PFSK-1 (cell line): ENCODE measurements around the gene ZBTB25.

Experiments
- FOXP2 ChIP-seq: optimal IDR thresholded peaks from 2 replicates; pipeline ENCODE3; 2011; ENCODE audit warnings: borderline replicate concordance, control low read depth, inconsistent platforms; ENCODE audit not compliant: insufficient read depth; ENCODE audit errors: extremely low read length, extremely low read depth
- POLR2AphosphoS5 ChIP-seq: IDR thresholded peaks from 2 replicates; pipeline ENCODE4 v1.6.1; 2012; ENCODE audit warnings: low read depth, mild to moderate bottlenecking, control low read depth, low read length, moderate library complexity
- REST ChIP-seq, 2 experiments: IDR thresholded peaks; 2 replicates each; pipeline versions ENCODE4 v1.6.1 to v1.8.0; 2011 to 2012; ENCODE audit warnings: low read depth in 2 of 2, low read length in 2 of 2, control low read depth in 1 of 2, inconsistent platforms in 1 of 2, mild to moderate bottlenecking in 1 of 2, moderate library complexity in 1 of 2; ENCODE audit not compliant: insufficient read depth in 1 of 2
- SIN3A ChIP-seq: IDR thresholded peaks from 2 replicates; pipeline ENCODE4 v1.6.1; 2012; ENCODE audit warnings: mild to moderate bottlenecking, low read length, moderate library complexity, borderline replicate concordance; ENCODE audit not compliant: insufficient read depth
- TAF1 ChIP-seq: IDR thresholded peaks from 2 replicates; pipeline ENCODE4 v1.6.1; 2012; ENCODE audit warnings: low read length, control low read depth, borderline replicate concordance; ENCODE audit not compliant: insufficient read depth

ZBTB25 gene

GRCh38 chr14:64502456-64502855 is 1.2 kb downstream of the ZBTB25 start:
- TF ChIP-seq TAF1 = no peak
- no peak for TF ChIP-seq REST (IDR thresholded peaks at IDR 0.05; ENCODE audit: insufficient read depth in 1 of 2, low read depth in 2 of 2, low read length in 2 of 2)
- TF ChIP-seq FOXP2 = no peak
- TF ChIP-seq SIN3A = no peak
- no peak for TF ChIP-seq POLR2AphosphoS5

GRCh38 chr14:64501411-64502171 is 2.0 kb downstream of the ZBTB25 start:
- TF ChIP-seq SIN3A = no peak
- no peak for TF ChIP-seq REST (IDR thresholded peaks at IDR 0.05; ENCODE audit: insufficient read depth in 1 of 2, low read depth in 2 of 2, low read length in 2 of 2)
- TF ChIP-seq FOXP2 = no peak
- TF ChIP-seq POLR2AphosphoS5 = no peak
- no peak for TF ChIP-seq TAF1

- TF ChIP-seq FOXP2 = no peak
- no peak for TF ChIP-seq SIN3A
- no peak for TF ChIP-seq REST (IDR thresholded peaks at IDR 0.05; ENCODE audit: insufficient read depth in 1 of 2, low read depth in 2 of 2, low read length in 2 of 2)
- no peak for TF ChIP-seq TAF1
- no peak for TF ChIP-seq POLR2AphosphoS5
Observed at GRCh38 chr14:64500088-64500487, 3.5 kb downstream of the ZBTB25 start.

GRCh38 chr14:64496764-64497163 is 6.9 kb downstream of the ZBTB25 start:
- TF ChIP-seq FOXP2 (no peak), TAF1 (no peak), POLR2AphosphoS5 (no peak), REST (IDR thresholded peaks at IDR 0.05; ENCODE audit: insufficient read depth in 1 of 2, low read depth in 2 of 2, low read length in 2 of 2) (no peak), SIN3A (no peak)

GRCh38 chr14:64495252-64495651 is 8.4 kb downstream of the ZBTB25 start:
- TF ChIP-seq FOXP2 (no peak), SIN3A (no peak)
